OCI-LY7 (cell line): ENCODE measurements around the gene MPEG1.

Experiments used
- CTCF ChIP-seq: fragments of 200-600 bp; sonication (generic); conservative IDR thresholded peaks from 2 replicates; pipeline ENCODE4 v1.5.1; 2014; ENCODE audit warnings: mild to moderate bottlenecking, antibody characterized with exemption, low read length, moderate library complexity, mixed read lengths
- EZH2phosphoT487 ChIP-seq: fragments of 200-600 bp; sonication (generic); IDR thresholded peaks from 2 replicates; pipeline ENCODE4 v1.6.1; 2018; ENCODE audit warnings: low read depth, borderline replicate concordance, mild to moderate bottlenecking, mixed run types, antibody characterized with exemption, low read length, moderate library complexity, mixed read lengths

GRCh38 chr11:59182457-59183151 is 30.1 kb downstream of the MPEG1 start:
- peak; percentile 68 for TF ChIP-seq CTCF
- TF ChIP-seq EZH2phosphoT487, result no peak
